HG03159 (cell line): Measurements from ENCODE around the gene CNTN5.
"Not testable (repeated sequence)": the region's sequence is repeated elsewhere in the genome, so short reads cannot be mapped to it uniquely, and the experiment has no call there.

Experiments used
- ATAC-seq: cut with Tn5 transposase; IDR thresholded peaks from one replicate; pipeline ENCODE4 v1.9.1; 2021; ENCODE audit warnings: mild to moderate bottlenecking, moderate library complexity; ENCODE audit not compliant: unreplicated experiment

CNTN5 gene

DNA sequence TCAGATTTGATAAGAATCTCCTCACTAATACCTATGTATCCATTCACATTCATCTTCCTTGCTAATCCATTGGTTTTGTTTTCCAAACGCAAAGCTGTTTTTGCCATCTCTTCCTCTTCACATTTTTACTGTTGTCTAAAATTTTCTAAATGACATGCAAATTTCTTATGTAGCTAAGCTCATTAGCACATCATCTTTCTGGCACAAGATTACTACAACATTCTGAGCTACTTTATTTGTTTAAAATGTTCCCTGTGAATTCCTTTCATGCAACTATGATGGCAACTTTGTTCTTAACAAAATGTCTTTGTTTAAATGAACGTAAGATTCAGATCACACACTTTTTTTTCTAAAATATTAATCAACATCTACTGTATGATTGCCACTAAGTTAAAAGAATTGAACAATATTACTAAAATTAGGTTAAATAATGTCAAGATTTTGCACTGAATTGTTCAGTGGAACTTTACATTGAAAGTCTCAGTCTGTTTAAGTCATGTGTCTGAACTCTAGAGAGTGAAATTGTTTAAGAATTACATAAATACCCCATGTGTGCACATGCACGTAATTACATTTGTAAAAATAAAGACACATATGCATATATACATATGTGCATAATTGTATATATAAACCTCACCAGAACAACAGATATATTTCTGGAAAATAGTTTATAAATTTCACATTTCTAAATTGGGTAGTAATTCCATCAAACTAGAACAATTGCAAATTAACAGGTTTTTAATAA lies 688.4 kb downstream of the CNTN5 start:
- no peak for ATAC-seq

DNA sequence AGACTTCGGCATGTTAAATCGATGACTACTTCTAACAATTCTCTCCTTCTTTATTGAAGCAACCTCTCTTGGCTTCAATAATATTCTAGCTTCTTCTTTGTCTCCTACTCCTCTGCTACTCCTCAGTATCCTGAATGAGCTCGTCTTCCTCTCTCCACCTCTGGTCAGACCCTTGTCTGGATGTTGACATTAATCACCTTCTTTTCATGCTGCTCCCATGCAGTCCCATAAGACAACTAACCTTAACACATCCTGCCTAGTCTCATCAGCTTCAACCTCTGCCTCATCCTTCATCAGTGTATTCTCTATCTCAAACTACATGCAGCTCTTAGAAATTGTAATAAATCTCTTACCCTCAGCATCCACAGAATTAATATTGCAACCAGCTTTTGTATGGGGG lies 695.6 kb downstream of the CNTN5 start:
- no peak for ATAC-seq

- no peak for ATAC-seq
Measured at GRCh38 chr11:99718291-99718690, 697.5 kb downstream of the CNTN5 start.

GRCh38 chr11:99739464-99740089 lies 718.8 kb downstream of the CNTN5 start:
- peak; percentile 69 for ATAC-seq

DNA sequence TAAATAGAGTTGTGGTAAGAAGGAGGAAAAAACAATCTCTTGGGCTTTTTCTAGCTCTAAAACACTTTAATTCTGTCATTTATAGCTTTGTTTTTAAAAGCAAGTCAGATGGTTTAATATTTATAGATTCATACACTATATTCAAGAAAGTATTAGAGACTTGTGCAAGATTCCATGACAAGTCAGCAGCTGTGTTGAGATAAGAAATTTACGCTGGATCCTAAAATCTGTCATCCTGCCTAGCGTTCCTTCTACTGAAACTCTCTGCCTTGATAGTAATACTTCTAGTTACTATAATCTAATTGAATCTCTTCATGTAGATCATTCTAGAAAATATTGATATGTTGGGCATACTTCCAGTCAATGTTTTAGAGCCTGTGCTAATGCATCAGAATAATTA lies 721.8 kb downstream of the CNTN5 start:
- ATAC-seq, result no peak

DNA sequence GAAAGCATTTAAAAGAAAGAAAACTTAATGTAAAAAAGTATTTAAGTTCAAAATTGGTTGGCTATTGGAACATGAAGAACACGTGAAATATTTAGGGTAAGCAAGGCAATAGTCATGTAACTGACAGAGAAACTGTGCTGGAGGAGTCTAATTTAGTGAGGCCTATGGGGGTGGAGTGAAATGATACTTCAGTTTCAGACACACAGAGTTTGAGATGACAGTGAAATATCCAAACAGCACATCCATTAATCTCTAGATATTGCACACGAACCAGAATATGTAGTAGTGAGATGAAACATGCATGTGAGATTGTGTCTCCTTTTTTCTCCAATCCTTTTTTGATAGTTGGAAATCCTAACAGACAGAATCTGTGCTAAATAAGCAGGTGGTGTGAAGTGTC lies 739.0 kb downstream of the CNTN5 start:
- no peak for ATAC-seq

GRCh38 chr11:99766811-99767210 lies 746.1 kb downstream of the CNTN5 start:
- ATAC-seq, result no peak

DNA sequence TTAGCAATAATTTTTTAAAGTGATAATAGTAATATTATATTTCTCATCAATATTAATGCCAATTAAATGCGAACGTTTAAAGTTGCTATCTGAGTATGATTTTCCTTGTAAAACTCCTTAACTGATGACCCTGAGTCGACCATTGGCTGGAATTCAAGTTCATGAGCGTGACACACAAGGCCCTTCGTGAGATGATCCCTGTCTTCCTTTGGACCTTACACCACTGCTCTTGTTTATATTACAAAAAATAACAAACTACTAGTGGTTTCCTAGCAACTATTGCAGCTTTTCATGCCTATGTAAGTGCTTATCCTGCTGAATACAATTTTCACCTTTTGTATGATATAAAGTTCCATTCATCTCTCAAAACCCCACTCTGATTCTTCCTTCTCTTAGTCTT lies 752.9 kb downstream of the CNTN5 start:
- no peak for ATAC-seq

GRCh38 chr11:99781074-99781473 lies 760.3 kb downstream of the CNTN5 start:
- ATAC-seq, result no peak

DNA sequence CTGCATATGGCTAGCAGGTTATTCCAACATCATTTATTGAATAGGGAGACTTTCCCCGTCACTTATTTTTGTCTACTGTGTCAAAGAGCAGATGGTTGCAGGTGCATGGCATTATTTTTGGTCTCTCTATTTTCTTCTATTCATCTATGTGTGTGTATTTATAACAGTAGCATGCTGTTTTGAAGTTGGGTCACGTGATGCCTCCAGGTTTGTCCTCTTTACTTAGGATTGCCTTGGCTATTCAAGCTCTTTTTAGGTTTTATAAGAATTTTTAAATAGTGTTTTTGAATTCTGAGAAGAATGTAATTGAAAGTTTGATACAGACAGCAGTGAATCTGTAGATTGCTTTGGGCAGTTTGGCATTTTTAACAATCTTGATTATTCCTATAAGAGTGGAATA lies 770.6 kb downstream of the CNTN5 start:
- ATAC-seq, result no peak

DNA sequence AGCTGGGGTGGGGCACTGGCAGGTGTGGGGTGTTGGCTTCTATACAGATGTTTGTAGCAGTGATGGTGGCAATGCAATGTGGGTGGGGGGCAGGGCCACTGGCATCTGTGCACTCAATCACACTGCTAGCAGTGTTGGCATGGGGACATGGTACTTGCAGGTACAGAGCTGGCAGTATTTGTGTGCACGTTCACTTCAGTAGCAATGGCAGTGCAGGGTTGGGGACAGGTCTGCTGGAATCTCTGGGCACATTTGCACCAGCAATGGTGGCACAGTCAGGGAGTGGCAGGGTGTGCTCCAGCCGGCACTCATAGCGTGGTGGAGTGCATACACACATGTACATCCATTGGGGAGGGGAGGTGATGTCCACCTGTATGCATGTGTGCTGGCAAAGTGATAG lies 775.2 kb downstream of the CNTN5 start:
- no peak for ATAC-seq

- ATAC-seq, result no peak
Measured at GRCh38 chr11:99803501-99803900, 782.8 kb downstream of the CNTN5 start.

DNA sequence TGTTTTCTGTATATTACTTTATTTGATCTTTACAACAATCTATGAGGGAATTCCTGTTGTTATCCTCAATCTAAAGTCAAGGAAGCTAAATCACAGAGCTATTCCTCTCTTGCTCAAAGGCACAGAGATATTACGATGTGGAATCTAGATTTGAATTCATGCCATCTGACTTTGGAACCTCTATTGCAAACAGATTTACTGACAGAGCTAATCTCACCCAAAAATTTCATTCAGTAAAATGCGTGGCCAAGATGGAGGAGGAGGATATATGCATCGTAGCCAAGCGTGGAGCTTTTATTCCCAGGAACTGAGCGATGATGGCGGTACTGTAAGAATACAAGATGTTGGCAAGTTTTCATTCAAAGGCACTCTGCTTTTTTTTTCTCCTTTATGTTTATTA lies 791.8 kb downstream of the CNTN5 start:
- ATAC-seq, result no peak

- no peak for ATAC-seq
Measured at GRCh38 chr11:99814021-99814420, 793.3 kb downstream of the CNTN5 start.

GRCh38 chr11:99814738-99815137 lies 794.0 kb downstream of the CNTN5 start:
- no peak for ATAC-seq

GRCh38 chr11:99818991-99819390 lies 798.2 kb downstream of the CNTN5 start:
- no peak for ATAC-seq

GRCh38 chr11:99822846-99823565 lies 802.3 kb downstream of the CNTN5 start:
- ATAC-seq, result no peak

DNA sequence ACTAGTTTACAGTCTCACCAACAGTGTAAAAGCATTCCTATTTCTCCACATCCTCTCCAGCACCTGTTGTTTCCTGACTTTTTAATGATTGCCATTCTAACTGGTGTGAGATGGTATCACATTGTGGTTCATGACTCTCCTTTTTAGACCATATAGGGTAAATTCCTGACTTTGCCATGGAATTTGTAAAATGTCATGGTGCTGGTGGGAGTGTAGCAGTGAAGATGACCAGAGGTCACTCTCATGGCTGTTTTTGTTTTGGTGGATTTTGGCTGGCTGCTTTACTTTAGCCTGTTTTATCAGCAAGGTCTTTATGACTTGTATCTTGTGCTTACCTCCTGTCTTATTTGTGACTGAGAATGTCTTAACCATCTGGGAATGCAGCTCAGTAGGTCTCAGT lies 816.0 kb downstream of the CNTN5 start:
- ATAC-seq, result not testable (repeated sequence)

GRCh38 chr11:99841885-99842284 lies 821.1 kb downstream of the CNTN5 start:
- no peak for ATAC-seq

GRCh38 chr11:99865951-99866350 lies 845.2 kb downstream of the CNTN5 start:
- ATAC-seq, result no peak

DNA sequence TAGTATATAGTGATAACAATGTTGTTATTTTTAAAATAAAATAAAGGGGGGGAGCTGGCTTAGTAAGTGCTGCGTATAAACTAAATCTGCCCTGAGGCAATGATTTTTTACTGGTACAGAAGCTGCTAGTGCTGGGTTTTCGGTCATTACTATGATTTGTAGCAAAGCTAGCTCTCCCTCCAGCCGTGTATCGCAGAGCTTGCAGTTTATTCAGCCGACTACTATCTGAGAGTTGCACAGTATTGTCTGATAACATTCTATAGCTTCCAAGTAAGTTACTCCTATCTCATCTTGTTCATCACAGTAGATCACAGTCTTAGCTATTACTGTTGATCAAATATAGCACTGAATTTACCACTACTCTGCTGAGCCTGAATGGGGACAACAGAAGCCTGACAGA lies 860.9 kb downstream of the CNTN5 start:
- ATAC-seq, result no peak

- no peak for ATAC-seq
Measured at GRCh38 chr11:99884750-99885149, 864.0 kb downstream of the CNTN5 start.
